Hematopoietic multipotent progenitor cell treated with erythropoietin and hydrocortisone succinate and interleukin-3 and kit ligand, for 15 days (in vitro differentiated cells): ENCODE measurements around the gene IL4R.
"Not testable (repeated sequence)": the region's sequence is repeated elsewhere in the genome, so short reads cannot be mapped to it uniquely, and the experiment has no call there.

Experiments used
- DNase-seq: peaks from one replicate; pipeline ENCODE4 v3.0.0-alpha.2; 2015; ENCODE audit warnings: low spot score

Gene IL4R

DNA sequence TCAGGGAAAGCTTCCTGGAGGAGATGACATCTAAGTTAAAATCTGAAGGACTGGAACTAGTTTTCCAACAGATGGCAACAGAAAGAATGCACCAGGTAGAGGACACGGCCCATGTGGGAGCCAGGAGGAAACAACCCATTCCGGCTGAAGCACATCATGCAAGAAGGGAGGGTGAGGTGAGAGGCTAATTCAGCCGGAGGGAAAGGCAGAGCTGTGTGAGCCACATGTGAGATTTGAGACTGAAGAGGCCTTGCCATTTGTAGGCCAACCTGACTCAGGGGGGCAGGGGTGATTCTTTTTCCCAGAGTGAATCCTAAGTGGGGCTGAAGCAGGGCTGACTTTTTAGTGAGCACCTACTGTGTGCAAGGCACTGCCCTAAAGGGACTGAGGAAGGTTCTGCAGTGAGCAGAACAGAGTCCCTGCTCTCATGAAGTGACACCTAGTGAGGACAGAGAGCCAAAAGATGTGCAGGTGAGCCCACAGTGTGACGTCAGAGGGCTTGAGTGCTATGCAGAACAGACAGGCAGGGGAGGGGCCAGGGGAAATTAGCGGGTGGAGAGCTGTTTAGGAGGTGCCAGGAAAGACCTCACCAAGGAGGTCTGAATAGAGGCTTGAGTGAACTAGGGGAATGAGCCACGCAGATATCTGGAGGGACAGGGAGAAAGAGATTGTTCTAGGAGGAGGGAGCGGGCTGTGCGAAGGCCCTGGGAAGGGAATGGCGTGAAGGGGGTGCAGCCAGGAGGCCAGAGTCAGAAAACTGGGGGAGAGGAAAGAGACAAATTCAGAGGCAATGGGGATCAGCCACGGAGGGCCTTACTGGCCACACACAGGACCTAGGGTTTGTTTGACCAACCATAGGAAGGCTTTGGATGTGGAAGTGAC is 68.4 kb downstream of the IL4R start:
- no peak for DNase-seq

- no peak for DNase-seq
Measured at GRCh38 chr16:27383556-27384243, 69.9 kb downstream of the IL4R start.

- DNase-seq: no peak
Measured at GRCh38 chr16:27384425-27384824, 70.7 kb downstream of the IL4R start.

DNA sequence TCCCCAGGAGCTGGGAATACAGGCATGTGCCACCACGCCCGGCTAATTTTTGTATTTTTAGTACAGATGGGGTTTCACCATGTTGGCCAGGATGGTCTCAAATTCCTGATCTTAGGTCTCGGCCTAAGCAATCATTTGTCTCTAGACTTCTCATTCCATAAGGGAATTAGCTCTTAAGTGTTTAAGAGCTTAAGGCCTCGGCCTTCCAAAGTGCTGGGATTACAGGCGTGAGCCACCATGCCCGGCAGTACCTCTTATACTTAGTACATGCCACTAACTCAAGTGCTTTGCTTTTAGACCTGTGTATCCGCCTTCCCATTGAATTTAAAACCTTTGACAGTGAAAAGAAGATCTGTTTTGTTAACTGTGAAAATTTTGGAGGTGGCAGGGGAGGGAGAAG is 71.6 kb downstream of the IL4R start:
- no peak for DNase-seq

GRCh38 chr16:27386674-27387073 is 72.9 kb downstream of the IL4R start:
- no peak for DNase-seq

GRCh38 chr16:27387724-27388123 is 74.0 kb downstream of the IL4R start:
- no peak for DNase-seq

- DNase-seq: no peak
Measured at GRCh38 chr16:27389272-27389961, 75.6 kb downstream of the IL4R start.

DNA sequence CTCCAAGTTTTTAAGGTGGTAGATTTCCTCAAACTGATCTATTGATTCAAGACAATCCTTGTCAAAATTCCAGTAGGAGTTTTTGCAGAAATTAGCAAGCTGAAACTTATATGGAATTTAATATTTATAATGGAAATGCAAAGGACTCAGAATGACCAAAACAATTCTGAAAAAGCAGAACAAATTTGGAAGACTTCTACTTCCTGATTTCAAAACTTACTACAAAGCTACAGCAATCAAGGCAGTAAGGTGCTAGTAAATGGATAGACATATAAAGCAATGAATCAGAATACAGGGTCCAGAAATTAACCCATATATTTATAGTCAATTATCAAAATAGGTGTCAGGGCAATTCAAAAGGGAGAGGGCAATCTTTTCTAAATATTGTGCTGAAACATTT is 76.4 kb downstream of the IL4R start:
- no peak for DNase-seq

- no peak for DNase-seq
Measured at GRCh38 chr16:27392671-27393070, 78.9 kb downstream of the IL4R start.

DNA sequence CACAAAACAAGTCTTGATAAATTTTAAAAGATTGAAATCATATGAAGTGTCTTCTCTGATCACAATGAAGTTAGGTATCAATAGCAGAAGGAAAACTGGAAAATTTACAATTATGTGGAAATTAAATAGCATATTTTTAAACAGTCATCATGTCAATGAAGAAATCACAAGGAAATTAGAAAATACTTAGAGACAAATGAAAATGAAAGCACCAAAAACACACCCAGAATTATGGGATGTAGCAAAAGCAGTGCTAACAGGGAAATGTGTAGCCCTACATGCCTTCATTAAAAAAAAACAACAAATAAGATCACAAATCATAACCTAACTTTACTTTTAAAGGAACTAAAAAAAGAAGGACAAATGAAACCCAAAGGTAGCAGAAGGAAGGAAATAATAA is 80.7 kb downstream of the IL4R start:
- no peak for DNase-seq

- DNase-seq: not testable (repeated sequence)
Measured at GRCh38 chr16:27398341-27398893, 84.6 kb downstream of the IL4R start.

- no peak for DNase-seq
Measured at GRCh38 chr16:27398894-27399853, 85.4 kb downstream of the IL4R start.

- DNase-seq: no peak
Measured at GRCh38 chr16:27399969-27400368, 86.2 kb downstream of the IL4R start.

DNA sequence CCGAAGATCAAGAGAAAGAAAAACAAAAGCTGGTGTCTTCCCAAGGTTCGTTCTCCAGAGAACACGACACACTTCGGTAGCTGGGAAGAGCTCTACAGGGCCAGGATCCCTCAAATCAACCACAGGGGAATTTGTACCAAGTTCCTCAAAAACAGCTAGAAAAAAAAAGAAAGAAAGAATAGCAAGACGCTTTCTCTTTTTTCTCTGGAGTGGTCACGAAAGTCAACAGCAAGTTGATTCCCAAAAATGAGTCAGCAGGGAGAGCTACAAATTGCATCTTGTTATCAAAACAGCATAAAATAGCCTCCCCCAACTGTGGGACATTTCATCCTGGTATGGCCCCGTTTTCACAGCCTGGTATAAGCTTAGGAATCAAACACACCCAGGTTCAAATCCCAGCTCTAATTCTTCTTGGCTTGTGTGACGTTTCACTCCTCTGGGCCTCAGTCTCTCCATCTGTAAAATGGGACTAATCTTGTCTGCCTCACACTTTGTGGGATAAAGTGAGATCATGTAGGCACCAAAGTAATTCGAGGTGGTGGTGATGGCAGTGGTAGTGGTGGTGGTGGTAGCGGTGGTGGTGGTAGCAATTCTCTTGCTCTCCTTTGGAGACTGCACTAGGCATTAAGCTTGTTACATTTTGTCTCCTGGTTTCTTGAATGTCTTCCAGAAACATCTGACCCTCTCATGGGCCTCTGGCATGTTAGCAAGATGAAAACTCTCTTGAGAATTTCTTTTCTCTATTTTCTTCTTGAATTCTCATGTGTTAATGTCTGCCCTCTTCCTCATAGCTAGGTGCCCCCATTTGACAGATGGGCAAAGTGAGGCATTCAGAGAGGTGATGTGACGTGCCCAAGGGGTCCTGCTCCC is 87.2 kb downstream of the IL4R start:
- DNase-seq: no peak

- DNase-seq: no peak
Measured at GRCh38 chr16:27401768-27402568, 88.2 kb downstream of the IL4R start, which contains the start of gene IL21R. TSS of gene IL21R (plus strand) at chr16:27402174. CDS start at chr16:27430072, 27,898 bp downstream.

GRCh38 chr16:27402569-27402963 is 88.8 kb downstream of the IL4R start:
- DNase-seq: no peak

DNA sequence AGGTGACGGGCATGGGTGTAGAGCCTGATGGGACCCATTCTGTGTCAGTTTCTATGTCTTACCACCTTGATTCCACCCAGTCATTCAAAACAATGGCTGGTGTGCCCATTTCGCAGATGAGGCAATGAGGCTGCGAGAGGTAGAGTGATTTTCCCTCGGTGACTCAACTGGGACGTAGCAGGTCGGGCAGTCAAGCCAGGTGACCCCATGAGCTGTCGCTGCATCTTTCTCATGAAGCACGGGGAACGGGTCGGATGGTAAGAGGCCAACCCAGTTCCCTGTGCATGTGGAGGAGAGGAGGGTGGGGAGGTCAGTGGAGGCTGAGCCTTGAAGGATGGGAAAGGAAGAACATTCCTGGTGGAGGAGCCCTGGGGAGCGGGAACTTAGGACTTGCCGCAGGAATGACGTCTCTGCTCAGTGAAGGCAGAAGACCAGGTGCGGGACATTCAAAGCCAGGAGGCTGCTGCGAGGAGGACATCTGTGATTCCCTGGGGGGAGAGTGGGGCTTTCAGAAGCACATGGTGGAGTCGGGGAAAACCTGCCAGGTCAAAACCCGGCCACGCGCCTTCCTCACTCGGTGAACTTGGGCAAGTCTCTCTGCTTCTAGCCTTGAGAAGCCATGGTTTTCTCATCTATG is 89.3 kb downstream of the IL4R start:
- DNase-seq: no peak

DNA sequence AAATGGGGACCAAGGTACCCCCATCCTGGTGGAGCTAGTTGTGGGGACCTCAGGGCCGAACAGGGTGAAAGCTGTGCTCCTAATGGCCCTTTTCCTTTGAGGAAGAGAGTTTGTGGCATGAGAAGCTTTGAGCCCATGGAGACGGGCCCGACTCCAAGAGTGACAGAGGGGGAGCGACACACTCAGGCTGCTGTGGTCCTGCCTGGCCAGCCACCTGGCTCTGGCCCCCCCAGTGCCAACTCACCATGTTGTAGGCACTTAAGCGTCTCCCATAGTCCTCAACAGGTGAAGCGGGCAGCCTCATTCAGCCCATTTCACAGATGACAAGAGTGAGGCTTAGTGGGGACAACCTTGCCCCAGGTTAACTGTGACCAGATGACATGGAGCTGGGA is 89.8 kb downstream of the IL4R start:
- no peak for DNase-seq
